ENCODE data around the gene TOPORS.
"Not testable (repeated sequence)": the region's sequence is repeated elsewhere in the genome, so short reads cannot be mapped to it uniquely, and the experiment has no call there.

Gene TOPORS

DNA sequence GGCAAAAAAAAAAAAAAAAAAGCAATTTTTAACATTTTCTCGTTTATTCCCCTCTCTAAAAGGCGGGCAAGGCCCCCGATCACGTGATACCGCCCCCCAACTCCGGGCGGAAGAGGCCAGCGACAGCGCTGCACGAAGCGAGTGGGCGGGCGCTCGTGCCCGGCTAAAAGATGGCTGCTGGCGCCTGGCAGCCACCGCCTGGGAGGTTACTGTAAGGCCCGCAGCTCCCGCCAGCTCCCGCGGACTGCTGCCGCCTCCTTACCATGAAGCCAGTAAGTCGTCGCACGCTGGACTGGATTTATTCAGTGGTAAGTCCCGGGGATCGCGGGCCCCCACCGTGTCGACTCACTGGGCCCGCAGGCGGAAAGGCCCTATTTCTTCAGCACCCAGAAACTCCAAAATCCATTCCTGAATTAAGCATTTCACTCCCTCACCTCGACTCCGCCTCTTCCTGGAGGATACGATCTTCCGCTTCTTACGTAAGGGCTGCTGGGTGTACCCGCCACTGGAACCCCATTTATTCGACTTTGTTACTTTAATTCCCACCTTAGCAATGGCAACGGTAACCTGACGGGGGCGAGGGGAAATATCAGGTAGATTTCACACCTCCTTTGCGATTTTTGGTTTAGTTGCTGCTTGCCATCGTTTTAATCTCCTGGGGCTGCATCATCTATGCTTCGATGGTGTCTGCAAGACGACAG is at the start of gene TOPORS, which contains the start of gene SMIM27:
Gene TOPORS (minus strand): TSS at position 415 of the 701 bp plus-strand sequence. CDS start 150 bp downstream, at position 265.
Gene SMIM27 (plus strand): TSS at position 156 of the 701 bp plus-strand sequence. CDS start 108 bp downstream, at position 264.
- DNase-seq, result peak; percentile 86

DNA sequence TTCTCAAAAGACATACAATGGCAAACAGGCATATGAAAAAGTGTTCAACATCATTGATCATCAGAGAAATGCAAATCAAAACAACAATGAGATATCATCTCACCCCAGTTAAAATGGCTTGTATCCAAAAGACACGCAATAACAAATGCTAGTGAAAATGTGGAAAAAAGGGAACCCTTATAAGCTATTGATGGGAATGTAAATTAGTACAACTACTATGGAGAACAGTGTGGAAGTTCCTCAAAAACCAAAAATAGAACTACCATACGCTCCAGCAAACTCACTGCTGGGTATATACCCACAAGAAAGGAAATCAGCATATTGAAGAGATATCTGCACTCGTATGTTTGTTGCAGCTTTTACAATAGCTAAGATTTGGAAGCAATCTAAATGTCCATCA is 46.6 kb upstream of the TOPORS start:
- DNase-seq, result not testable (repeated sequence)

DNA sequence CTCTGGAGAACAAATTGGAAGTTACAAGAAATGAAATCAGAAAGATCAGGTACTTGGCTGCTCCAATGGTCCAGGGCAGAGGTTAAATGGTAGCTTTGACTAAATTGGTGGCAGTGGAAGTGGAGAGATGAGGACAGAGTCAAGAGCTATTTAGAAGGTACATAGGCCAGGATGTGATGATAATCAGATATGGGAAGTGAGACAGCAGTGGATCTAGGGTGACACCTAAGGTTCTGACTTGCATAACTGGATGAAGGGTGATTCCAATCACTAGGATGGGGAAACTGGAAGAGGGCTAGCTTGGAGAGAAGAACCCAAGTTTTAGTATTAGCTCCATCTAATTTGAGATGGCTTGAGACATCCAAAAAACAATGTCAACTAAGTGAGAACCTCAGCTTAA is 44.5 kb upstream of the TOPORS start:
- DNase-seq, result no peak

DNA sequence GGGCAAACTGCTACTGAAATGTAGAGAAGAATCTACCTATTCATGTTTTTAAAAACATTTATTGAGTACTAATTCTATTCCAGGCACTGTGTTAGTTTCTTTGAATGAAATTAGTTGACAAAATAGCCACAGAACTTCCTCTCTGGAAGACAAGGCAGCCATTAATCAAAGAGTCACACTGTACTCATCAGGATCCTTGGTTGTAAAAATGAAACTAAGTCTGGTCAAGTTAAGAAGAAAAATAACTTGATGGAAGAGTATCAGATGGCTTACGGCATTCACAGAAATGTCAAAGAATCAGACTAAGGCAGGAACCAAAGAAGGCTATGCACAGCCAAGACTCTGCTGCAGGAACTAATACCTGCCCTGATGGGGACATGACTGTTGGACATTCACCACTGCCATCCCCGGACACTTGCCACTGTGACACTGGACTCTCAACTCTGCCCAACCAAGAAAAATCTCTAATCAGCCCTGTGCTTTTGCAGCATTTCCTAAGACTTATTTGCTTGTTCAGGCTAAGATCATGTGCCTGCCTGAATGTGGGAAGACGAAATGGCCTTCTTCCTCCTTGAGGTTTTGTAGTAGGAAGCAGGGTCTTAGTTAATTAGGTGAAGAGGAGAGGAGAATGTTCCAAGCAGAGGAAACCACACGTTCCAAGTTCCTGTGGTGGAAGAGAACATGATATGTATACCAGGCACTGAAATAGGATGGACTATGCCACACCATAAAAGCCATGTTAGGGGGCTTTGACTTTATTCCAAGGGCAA is 43.9 kb upstream of the TOPORS start:
- DNase-seq, result no peak

DNA sequence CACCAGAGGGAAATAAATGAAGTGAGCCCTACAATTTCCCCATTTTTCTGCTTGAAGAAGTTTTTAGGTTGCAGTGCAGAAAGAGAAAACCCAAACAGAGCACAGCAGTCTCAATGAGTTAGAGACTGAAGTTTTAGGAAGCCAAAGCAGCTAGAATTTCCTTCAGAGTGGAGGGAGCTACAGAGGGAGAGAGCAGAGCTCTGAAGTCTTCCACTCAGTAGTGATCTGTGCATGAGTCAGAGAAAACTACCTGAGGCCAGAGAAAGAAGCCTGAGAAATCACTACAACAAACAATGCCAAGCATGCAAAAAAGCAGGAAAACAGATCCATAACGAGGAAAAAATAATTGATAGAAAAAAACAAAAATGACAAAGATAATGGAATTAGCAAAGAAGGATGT is 38.5 kb upstream of the TOPORS start:
- DNase-seq, result no peak

DNA sequence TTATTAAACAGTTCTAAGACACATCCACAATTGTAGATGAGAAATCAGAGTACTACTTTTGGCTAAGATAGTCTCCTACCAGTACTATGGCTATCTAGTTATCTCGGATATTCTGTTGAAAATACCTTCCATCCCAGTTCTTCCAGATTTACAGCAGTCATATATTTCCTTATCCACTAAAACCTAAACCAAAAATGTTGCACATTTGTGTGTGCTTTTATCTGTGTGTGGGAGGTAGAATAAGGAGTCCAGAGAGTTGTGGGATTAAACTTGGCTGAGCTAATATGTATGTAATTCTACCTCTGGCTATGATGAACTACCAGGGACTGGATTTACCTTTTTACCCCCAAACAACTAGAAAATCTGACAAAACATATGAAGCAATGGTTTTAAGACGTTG is 38.1 kb upstream of the TOPORS start:
- no peak for DNase-seq

DNA sequence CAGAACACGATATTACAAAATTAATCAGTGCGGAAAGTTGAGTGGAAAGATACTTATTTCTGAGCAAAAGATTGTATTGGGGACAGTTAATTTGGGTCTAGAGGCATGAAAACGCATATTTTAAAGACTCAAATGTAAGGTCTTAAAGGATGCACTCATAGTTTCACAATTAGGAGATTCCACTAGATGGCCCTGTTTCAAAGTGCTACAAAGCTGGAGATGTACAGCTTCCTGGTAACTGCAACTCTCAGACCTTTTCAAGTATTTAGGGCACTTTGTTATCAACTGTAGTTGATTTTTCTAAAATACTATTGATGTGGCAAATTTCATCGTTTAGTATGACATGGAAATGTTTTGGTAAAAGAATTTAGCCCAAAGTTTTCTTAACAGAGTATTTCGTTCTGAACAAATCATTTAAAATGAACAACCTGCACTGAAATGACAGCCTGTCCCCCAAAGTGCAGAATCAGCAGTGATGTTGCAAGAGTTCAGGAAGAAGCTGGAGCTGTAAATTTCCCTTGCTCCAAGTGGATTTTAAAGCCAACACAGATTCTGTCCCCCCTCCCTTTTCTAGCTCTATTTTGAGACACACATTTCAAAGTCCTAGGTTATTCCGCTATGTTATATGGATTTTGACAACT is 36.8 kb upstream of the TOPORS start:
- DNase-seq, result peak; percentile 11

DNA sequence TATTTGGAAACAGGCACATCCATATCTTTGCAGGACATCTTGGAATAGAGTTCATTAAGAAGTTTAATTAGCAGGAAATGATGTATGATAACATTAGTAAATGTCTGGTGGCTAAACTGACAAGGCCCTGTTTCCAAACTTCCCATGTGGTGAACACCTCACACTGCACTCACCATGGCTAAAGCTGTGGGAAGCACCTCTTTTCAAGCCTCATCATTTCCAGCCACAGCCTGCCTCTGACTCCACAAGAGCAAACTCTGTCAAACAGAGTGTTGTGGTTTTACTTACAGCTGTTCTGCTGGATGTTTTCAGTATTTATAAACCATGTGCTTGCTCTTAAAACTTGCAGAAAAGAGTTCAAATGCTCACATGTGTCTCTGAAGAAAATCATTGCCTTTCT is 35.5 kb upstream of the TOPORS start:
- no peak for DNase-seq

DNA sequence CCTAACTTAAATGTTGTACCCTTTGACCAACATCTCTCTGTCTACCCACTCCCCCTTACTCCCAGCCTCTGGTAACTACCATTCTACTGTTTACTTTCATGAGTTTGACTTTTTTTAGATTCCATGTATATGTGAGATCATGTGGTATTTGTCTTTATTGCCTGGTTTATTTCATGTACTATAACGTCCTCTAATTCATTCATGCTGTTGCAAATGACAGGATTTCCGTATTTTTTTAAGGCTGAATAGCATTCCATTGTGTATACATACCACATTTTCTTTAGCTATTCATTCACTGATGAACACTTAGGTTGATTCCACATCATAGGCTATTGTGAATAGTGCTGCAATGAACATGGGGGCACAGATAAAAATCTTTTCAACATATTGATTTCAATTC is 32.4 kb upstream of the TOPORS start:
- no peak for DNase-seq

DNA sequence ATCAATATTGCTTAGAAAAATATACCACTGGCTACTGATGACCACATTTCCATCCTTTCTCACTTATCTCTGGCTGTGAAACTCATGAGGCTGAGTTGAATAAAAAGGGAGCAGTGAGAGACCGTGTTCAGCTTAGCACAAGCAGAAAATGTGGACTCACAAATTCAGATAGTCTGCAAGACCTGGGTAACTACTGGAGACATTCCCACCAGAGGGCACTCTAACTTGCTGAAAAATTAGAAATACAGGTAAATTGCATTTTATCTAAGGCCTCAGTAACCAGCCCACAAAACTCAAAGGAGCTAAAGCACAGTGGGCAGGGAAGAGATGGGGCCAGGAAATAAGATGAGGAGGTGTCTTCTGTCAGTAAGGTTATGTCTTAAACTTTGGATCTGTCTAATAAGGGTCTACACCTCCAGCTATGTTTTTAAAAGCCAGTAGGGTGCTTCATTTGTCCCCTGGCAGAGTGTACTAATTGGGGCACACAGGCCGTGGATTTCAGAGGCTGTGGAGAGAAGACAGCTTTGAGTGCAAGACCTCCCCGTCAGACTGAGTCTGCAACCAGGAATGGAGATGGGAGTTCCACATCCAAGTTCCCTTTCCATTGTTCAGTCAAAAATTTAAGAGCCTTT is 29.2 kb upstream of the TOPORS start:
- DNase-seq, result peak; percentile 55

DNA sequence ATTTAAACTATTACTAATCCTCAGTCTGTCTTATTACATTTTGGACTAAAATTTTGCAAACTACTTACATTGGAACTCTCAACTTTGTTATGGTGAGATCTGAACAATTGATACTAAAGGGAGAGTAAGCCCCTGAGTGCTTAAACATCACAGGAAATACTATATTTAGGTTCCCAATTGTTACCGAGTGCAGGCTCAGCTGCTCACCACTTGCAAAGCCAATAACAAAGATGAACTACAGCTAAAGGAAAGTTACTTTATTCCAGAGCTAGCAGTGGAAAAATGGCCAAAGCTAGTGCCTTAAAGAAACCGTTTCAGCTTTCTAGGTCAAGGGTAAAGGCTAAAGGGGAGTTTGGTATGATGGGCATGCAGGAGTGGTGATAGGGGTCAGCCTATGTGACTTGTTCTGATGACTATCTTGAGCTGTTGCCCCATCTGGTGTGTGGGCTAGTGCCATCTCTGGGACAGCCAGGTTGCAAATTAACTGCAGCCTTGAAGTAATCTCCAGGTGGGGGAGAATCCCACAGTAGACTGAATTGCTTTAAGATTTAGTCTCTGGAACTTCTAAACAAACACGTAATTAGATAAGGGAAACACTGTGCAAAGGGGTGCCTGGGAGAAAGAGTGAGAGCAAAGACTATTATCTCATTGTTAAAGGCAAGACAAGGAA is 28.4 kb upstream of the TOPORS start:
- no peak for DNase-seq

DNA sequence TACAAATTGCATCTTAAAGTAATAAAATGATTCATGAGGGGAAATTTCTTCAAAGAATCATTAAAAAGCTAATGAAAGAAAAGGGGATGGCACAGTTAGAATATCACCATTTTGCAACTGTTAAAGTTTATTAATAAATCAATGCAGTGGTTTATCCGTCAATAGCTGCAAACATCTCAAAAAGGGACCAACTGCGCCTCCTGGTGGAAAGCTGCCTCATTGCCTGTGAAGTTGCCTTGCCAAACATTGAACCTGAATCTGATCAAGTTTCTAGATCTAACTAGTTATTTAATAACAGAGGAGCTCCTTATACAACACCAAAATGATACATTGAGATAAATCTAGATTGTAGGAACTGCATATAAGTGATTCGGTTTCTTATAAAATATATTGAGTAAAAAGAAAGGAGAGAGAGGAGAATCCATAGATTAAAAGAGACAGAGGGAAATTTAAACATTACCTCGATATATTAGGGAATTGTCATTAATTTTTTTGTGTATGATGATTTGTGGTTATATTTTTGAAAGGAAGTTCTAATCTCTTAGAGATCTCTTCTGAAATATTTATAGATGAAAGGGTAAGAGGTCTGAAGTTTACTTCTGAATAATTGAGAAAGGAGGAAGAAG is 27.4 kb upstream of the TOPORS start:
- DNase-seq, result peak; percentile 4

DNA sequence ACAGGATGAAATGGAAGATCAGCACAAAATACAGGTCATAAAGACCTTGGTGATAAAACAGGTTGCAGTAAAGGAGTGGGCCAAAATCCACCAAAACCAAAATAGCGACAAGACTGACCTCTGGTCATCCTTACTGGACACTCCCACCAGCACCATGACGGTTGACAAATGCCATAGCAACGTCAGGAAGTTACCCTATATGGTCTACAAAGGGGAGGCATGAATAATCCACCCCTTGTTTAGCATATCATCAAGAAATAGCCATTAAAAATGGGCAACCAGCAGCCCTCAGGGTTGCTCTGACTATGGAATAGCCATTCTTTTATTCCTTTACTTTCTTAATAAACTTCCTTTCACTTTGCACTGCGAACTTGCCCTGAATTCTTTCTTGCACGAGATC is 26.6 kb upstream of the TOPORS start:
- DNase-seq, result no peak

DNA sequence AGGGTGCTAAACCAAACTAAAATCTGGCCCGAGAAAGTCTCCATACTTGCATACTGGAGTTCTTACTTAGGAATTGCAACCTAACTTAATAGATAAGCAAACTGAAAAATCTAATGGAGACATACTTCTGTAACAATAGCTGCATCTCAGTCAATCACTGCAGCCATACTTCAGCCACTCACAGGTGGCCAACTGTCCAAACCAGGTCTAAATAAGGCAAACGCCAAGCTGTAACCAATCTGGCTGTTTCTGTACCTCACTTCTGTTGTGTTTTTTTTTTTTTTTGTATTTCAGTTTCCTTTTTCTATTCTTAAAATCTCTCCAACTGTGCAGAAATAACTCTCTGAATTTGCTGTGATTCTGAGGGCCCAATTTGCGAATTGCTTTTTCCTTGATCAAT is 24.9 kb upstream of the TOPORS start:
- DNase-seq, result no peak

DNA sequence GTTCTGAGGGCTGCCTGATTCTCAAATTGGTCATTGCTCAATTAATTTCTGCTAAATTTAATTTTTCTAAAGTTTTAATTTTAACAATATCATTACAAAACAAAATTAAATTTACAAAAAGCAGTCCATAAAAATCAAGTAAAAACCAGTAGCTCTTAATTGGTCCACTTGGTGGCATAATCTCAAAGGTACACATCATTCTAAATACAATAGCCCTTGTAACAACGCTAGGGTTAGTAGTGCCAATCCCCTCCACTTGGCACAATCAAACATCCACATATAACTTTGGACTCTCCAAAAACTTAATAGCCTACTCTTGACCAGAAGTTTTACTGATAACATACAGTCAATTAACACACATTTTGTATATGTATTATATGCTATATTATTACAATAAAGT is 22.5 kb upstream of the TOPORS start:
- DNase-seq, result no peak

DNA sequence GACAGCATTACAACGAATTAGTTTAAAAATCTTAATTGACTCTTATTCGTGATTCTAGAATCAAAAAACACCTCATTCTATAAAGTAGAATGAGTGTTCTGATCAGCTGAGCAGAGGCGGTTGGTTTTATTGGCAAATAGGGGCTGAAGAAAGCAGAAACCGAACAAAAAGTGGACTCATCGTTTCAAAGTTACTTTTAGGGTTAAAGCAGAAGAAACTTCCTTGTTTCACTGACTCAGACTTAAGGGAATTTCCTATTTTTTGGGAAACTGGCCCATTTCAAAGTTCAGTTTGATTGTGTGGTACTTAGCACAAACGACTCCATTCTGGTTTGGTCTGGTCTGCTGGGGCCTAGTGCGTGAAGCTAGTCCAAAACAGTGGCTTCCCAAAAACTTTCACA is 21.4 kb upstream of the TOPORS start:
- no peak for DNase-seq

DNA sequence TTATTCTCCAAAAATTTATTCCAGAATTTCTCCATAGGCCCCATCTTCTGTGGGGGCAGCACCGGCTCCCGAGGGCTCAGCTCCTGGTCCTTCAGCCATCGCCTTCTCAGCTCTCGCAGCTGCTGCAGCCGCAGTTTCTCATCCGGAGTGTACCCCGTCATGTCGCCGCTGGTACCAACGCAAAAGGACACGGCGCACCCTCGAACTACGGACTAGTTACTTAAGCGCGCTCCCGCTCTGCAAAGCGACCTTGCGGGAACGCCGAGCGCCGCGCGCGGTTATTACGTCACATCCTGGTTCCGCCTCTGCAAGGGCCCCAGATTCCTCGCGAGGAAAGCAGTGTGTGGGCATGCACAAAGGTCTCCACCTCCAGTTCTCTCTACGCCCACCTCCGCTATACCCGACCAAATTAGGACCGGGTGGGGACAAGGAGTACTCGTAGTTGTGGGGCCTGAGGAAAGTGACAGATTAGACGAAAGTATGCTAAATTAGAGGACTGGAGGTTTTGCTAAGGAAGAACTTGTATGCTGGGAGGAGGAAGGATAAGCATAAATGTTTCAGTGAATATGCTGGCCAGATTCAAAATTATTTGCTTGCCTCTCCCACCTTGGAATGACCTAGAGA is 20.6 kb upstream of the TOPORS start, which contains the start of gene NDUFB6:
Gene NDUFB6 (minus strand): TSS at position 260 of the 624 bp plus-strand sequence. CDS start 99 bp downstream, at position 161.
- DNase-seq, result peak; percentile 81

DNA sequence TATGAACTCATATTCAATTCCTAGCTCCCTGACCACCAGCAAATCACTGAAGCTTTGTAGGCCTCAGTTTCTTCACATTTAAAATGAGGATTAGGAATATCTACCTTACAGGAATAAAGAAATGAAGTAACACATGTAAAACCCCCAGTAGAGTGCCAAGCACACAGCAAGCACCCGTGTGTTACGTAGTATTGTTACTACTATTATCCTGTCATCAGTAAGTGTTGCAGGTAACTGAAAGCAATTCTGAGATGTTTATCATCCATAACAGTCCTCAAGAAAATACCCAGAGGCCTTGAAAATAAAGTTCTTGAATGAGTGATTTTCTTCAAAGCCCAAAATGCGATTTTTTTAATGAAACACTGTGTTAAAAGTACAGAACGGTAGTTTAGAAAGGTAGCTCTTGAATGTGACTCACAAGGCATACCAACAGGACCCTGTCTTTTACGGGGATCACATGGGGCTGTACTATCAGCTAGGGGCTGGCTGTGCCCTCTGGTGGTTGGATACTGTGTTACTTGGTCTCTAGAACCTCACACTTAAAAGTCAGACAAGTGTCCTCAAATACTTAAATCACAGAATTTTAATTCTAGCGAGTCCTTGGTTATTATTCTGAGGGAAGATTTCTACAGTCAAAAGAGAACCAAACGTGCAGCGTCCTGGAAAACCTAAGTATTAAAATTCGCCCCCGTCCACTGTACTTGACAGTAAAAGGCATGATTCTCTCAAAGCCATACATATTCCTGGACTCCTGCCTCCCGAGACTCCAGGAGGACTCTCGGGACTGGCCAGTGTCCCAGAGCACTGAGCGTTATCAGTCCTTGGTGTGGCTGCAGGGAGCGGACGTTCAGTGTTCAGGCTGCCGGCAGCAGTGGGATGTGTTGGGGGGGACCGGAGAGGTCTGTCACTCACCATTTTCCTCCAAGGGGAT is 19.8 kb upstream of the TOPORS start:
- DNase-seq, result peak; percentile 27

DNA sequence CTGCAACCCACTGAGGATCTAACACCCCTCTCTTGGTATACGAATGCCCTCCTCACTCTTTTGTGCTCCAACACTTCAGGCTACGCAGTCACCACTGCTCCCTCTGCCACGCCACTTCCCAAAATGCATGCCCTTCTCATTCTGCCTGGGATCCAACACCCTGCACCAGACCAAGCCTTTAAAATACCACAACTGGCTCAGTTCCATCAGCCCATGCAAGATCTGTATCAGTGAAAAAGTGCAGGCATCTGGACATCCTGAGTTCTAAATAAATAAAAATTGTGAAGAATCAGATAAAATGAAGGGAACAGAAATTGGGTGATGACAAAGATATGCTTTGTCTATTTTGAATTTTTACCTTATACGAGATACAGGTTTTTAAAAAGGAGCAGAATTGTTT is 17.9 kb upstream of the TOPORS start:
- no peak for DNase-seq

DNA sequence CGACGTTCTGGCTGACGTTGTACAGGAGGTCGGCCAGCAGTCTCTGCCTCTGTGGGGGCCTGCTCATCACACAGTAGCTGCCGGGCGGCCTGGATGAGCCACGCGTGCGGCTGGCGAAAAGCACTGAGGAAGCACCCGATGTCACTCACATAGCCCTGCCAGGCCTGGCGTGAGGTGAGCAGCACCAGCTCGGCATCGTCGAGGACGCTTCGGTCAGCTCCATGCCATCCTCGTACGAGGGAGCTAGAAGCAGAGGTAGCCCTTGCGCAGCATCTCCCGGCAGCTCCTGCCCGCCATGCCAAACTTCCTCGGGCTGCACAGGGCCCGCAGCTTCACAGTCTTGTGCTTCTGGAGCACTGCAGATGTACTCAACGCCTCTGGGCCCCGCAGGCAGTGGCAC is 14.4 kb upstream of the TOPORS start:
- no peak for DNase-seq

DNA sequence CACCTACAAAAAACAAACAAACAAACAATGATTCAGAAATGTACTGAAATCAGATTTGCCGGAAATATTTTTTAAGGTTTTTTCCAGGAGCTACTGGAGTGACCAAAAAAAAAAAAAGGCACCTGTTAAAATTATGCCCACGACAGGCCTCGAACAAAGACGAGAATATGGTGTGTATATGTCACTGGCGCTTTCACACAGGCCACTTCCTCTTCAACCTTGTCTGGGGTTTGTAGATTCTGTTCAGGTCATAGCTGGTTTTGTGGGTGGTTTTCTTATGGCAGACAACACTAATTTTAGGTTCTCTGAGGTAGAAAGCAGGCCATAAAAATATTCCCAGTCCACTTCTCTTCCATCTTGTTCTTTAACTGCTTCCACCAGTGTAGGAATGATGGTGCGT is 13.6 kb upstream of the TOPORS start:
- DNase-seq, result no peak
